Measurements from ENCODE around the gene VWA5B1.

Gene VWA5B1

GRCh38 chr1:20322081-20322824 is 31.6 kb downstream of the VWA5B1 start:
- DNase-seq (ENCODE audit: low spot score): no peak

- DNase-seq (ENCODE audit: low spot score): no peak
Observed at GRCh38 chr1:20322825-20323612, 32.3 kb downstream of the VWA5B1 start.

GRCh38 chr1:20323613-20323920 is 32.9 kb downstream of the VWA5B1 start:
- no peak for DNase-seq (ENCODE audit: low spot score)

GRCh38 chr1:20324704-20325406 is 34.2 kb downstream of the VWA5B1 start:
- DNase-seq (ENCODE audit: low spot score): no peak

GRCh38 chr1:20325407-20325843 is 34.8 kb downstream of the VWA5B1 start:
- no peak for DNase-seq (ENCODE audit: low spot score)

GRCh38 chr1:20325844-20326420 is 35.3 kb downstream of the VWA5B1 start:
- DNase-seq (ENCODE audit: low spot score): no peak

GRCh38 chr1:20327467-20327866 is 36.8 kb downstream of the VWA5B1 start:
- DNase-seq (ENCODE audit: low spot score): no peak

GRCh38 chr1:20328201-20328600 is 37.5 kb downstream of the VWA5B1 start:
- DNase-seq (ENCODE audit: low spot score): no peak

- no peak for DNase-seq (ENCODE audit: low spot score)
Observed at GRCh38 chr1:20329793-20330542, 39.3 kb downstream of the VWA5B1 start.

- DNase-seq (ENCODE audit: low spot score): no peak
Observed at GRCh38 chr1:20334103-20334502, 43.4 kb downstream of the VWA5B1 start.

- DNase-seq (ENCODE audit: low spot score): no peak
Observed at GRCh38 chr1:20336105-20336605, 45.5 kb downstream of the VWA5B1 start.

GRCh38 chr1:20337581-20337980 is 46.9 kb downstream of the VWA5B1 start:
- DNase-seq (ENCODE audit: low spot score): no peak

GRCh38 chr1:20339811-20340457 is 49.3 kb downstream of the VWA5B1 start:
- no peak for DNase-seq (ENCODE audit: low spot score)

GRCh38 chr1:20342294-20343148 is 51.8 kb downstream of the VWA5B1 start:
- DNase-seq (ENCODE audit: low spot score): no peak

GRCh38 chr1:20343149-20343937 is 52.7 kb downstream of the VWA5B1 start:
- peak; percentile 13 for DNase-seq (ENCODE audit: low spot score)

- DNase-seq (ENCODE audit: low spot score): no peak
Observed at GRCh38 chr1:20343938-20344302, 53.2 kb downstream of the VWA5B1 start.

GRCh38 chr1:20344738-20345137 is 54.1 kb downstream of the VWA5B1 start:
- DNase-seq (ENCODE audit: low spot score): no peak

GRCh38 chr1:20345419-20345818 is 54.7 kb downstream of the VWA5B1 start:
- no peak for DNase-seq (ENCODE audit: low spot score)

GRCh38 chr1:20346433-20346832 is 55.8 kb downstream of the VWA5B1 start:
- no peak for DNase-seq (ENCODE audit: low spot score)

Data from COLO829 (cell line).